ENCODE data around the gene SAP30L. TPM values are rescaled to one million over a fixed set of nuclear protein-coding genes. Genes with fewer than 3 reads are reported as not detected.

Gene SAP30L
- total RNA-seq, 1 experiment from 2014 or later = 54.6 TPM

GRCh38 chr5:154478224-154478565 is 32.4 kb downstream of the SAP30L start, which contains the start of gene HAND1:
Gene HAND1 (minus strand): TSS chr5:154478227. CDS start chr5:154478008, 219 bp downstream.
- Histone ChIP-seq H3K27me3 (ENCODE audit: control insufficient read depth, insufficient read depth, low read length) (peaks cover 17% of the 10 kb centered on the region), H3K9me3 (ENCODE audit: control insufficient read depth, insufficient read depth, low read depth, low read length) (no peaks in the 10 kb centered on the region), H3K27ac (ENCODE audit: low read length) (no peak within 1 kb of the TSS), H3K4me3 (ENCODE audit: low read depth in 2 of 2, low read length in 2 of 2) (peak within 1 kb of the TSS; percentile 45 to 48), H3K4me1 (ENCODE audit: control insufficient read depth, insufficient read depth, low read length) (no peaks in the 10 kb centered on the region; the same call in 1 of the 2 replicates), H3K36me3 (ENCODE audit: control insufficient read depth, insufficient read depth, low read length) (no peaks in the 10 kb centered on the region)
- DNase-seq (ENCODE audit: low read depth, low spot score) (no peak), ATAC-seq (peak; percentile 90)
- in situ Hi-C loops (cut with HindIII; ENCODE audit: low pct_unique_long_range_greater_than_20kb, low sequenced_read_pairs) (no loop called here), intact Hi-C loops (cut with micrococcal nuclease; ENCODE audit: unreplicated experiment) (no loop called here)
- TF ChIP-seq POLR2AphosphoS5 (IDR thresholded peaks at IDR 0.05; ENCODE audit: low read depth, low read length) (no peak), REST (IDR thresholded peaks at IDR 0.05; ENCODE audit: insufficient read depth in 1 of 2, low read depth in 2 of 2, low read length in 1 of 2) (no peak), TCF7L2 (IDR thresholded peaks at IDR 0.05; ENCODE audit: low read depth, low read length) (no peak; the same call in 1 of the 2 replicates), CTCF (IDR thresholded peaks at IDR 0.05) (no peak), SIN3A (IDR thresholded peaks at IDR 0.05; ENCODE audit: borderline replicate concordance, insufficient read depth, low read depth, low read length) (no peak)
- BruUV-seq (replicated peaks) = no TSS peak
- CTCF ChIA-PET = interaction anchor here (0.6 kb wide), 1 partner anchor 43 kb away, joined by 6 read pairs; no protein-coding TSS in a partner anchor
- POLR2A ChIA-PET = interaction anchor here (0.6 kb wide), 2 partner anchors 32 to 390 kb away, joined by 10 to 11 read pairs; no protein-coding TSS in a partner anchor

DNA sequence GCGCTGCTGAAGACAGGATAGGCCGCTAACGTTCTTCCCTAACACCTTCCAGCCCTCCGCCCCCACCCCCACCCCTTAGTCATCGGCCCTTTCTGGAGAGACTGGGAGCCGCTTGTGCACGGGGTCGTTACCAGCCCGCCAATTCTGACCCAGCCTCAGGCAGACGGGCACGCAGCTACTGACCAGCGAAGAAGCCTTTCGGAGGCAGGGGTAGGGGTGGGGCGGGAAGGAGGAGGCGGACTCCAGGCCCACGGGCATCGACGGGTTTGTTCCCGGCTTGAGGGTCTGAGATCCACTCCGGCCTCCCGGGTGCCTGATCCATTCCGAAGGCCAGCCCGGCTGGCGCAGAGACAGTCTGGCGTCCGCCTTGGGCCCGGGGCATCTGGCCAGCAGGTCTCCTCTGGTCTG is 33.0 kb downstream of the SAP30L start:
- H3K9me3 ChIP-seq (ENCODE audit: control insufficient read depth, insufficient read depth, low read depth, low read length) = no peaks in the 10 kb centered on the region
- peak overlapping the region in 1 of 2 experiments; percentile 27; a peak in 1 of 4 replicates for H3K4me3 ChIP-seq (ENCODE audit: low read depth in 2 of 2, low read length in 2 of 2)
- H3K4me1 ChIP-seq (ENCODE audit: control insufficient read depth, insufficient read depth, low read length) = no peaks in the 10 kb centered on the region
- H3K27me3 ChIP-seq (ENCODE audit: control insufficient read depth, insufficient read depth, low read length) = peaks cover 17% of the 10 kb centered on the region
- POLR2A ChIA-PET = no interaction called here
- DNase-seq (ENCODE audit: low read depth, low spot score) = no peak
- BruUV-seq (replicated peaks) = no TSS peak
- no peak for TF ChIP-seq TCF7L2 (IDR thresholded peaks at IDR 0.05; ENCODE audit: low read depth, low read length)
- no peak for TF ChIP-seq REST (IDR thresholded peaks at IDR 0.05; ENCODE audit: insufficient read depth in 1 of 2, low read depth in 2 of 2, low read length in 1 of 2)
- TF ChIP-seq SIN3A (IDR thresholded peaks at IDR 0.05; ENCODE audit: borderline replicate concordance, insufficient read depth, low read depth, low read length) = no peak
- no peak for TF ChIP-seq CTCF (IDR thresholded peaks at IDR 0.05)
- TF ChIP-seq POLR2AphosphoS5 (IDR thresholded peaks at IDR 0.05; ENCODE audit: low read depth, low read length) = no peak
- no peaks in the 10 kb centered on the region for H3K36me3 ChIP-seq (ENCODE audit: control insufficient read depth, insufficient read depth, low read length)
- intact Hi-C loops (cut with micrococcal nuclease; ENCODE audit: unreplicated experiment) (no loop called here), in situ Hi-C loops (cut with HindIII; ENCODE audit: low pct_unique_long_range_greater_than_20kb, low sequenced_read_pairs) (no loop called here)
- ATAC-seq = no peak
- CTCF ChIA-PET = no interaction called here
- H3K27ac ChIP-seq (ENCODE audit: low read length) = no peak overlapping the region
